ENCODE data around the gene KRTAP12-1. TPM values are rescaled to one million over a fixed set of nuclear protein-coding genes. Genes with fewer than 3 reads are reported as not detected.

The KRTAP12-1 gene
- total and polyA plus RNA-seq, 2 donors (not counting 3 experiments of a cell fraction or from before 2014, with no cell fraction given): not detected

- H3K9ac ChIP-seq (replicated peaks; ENCODE audit: extremely low read depth, insufficient read depth, low read length): no peak overlapping the region
- H3K79me2 ChIP-seq (ENCODE audit: control insufficient read depth, insufficient read depth, low read length): no peaks in the 10 kb centered on the region
- no peaks in the 10 kb centered on the region for H3K9me3 ChIP-seq (replicated peaks; ENCODE audit: control insufficient read depth, insufficient read depth, low read length)
- no peaks in the 10 kb centered on the region for H3K4me1 ChIP-seq (ENCODE audit: control insufficient read depth, extremely low read depth, insufficient read depth, low read length)
- H3K27ac ChIP-seq (ENCODE audit: insufficient read depth, low read depth, low read length): no peak overlapping the region
- intact Hi-C loops (cut with micrococcal nuclease) (no loop called here), dilution Hi-C loops (cut with MboI; ENCODE audit: extremely low pct_ligation_motif_present, low sequenced_read_pairs) (no loop called here)
- no peaks in the 10 kb centered on the region for H3K9me1 ChIP-seq (replicated peaks; ENCODE audit: control insufficient read depth, extremely low read depth, insufficient read depth, low read length)
- H4K20me1 ChIP-seq (replicated peaks; ENCODE audit: control insufficient read depth, extremely low read depth, insufficient read depth, low read length): no peaks in the 10 kb centered on the region
- TF ChIP-seq POLR2AphosphoS5 (IDR thresholded peaks at IDR 0.05; ENCODE audit: insufficient read depth, low read depth, low read length) (no peak), EZH2 (IDR thresholded peaks at IDR 0.05; ENCODE audit: borderline replicate concordance, low read depth, low read length, severe bottlenecking) (no peak), CTCF (IDR thresholded peaks at IDR 0.05; ENCODE audit: extremely low read depth in 1 of 2, insufficient read depth in 1 of 2, low read depth in 1 of 2, low read length in 2 of 2) (no peak), GATA2 (IDR thresholded peaks at IDR 0.05; ENCODE audit: insufficient read depth, insufficient read length, low read depth, low read length) (no peak), POLR2A (IDR thresholded peaks at IDR 0.05; ENCODE audit: low read depth, low read length) (no peak), JUN (IDR thresholded peaks at IDR 0.05; ENCODE audit: borderline replicate concordance, insufficient read depth, insufficient read length, low read depth) (no peak), MYC (IDR thresholded peaks at IDR 0.05; ENCODE audit: low read depth, low read length) (no peak), FOS (IDR thresholded peaks at IDR 0.05; ENCODE audit: borderline replicate concordance, insufficient read depth, low read length) (no peak), MAX (IDR thresholded peaks at IDR 0.05; ENCODE audit: insufficient read depth, insufficient read length) (no peak)
- no TSS peak for BruUV-seq (replicated peaks)
- CTCF ChIA-PET: no interaction called here
- H3K36me3 ChIP-seq (ENCODE audit: control insufficient read depth in 2 of 2, extremely low read depth in 1 of 2, insufficient read depth in 2 of 2, low read length in 2 of 2): no peaks in the 10 kb centered on the region
- no peak overlapping the region for H3K4me3 ChIP-seq (replicated peaks in 1 of 3; ENCODE audit: insufficient read depth in 1 of 3, low read depth in 1 of 3, low read length in 3 of 3)
- H3K27me3 ChIP-seq (ENCODE audit: control insufficient read depth in 2 of 2, insufficient read depth in 2 of 2, low read length in 2 of 2): no peaks in the 10 kb centered on the region
- H3K4me2 ChIP-seq (ENCODE audit: insufficient read depth, low read length): no peak overlapping the region
- H2AFZ ChIP-seq (ENCODE audit: low read depth, low read length): no peak overlapping the region
- no peak for DNase-seq (ENCODE audit: low read depth, low spot score)
- FAIRE-seq: no peak
- POLR2A ChIA-PET: no interaction called here
Observed at GRCh38 chr21:44640761-44641160, 41.2 kb downstream of the KRTAP12-1 start.
